ENCODE results near the gene WSB2.
"Not testable (repeated sequence)": the region's sequence is repeated elsewhere in the genome, so short reads cannot be mapped to it uniquely, and the experiment has no call there.

Gene WSB2

DNA sequence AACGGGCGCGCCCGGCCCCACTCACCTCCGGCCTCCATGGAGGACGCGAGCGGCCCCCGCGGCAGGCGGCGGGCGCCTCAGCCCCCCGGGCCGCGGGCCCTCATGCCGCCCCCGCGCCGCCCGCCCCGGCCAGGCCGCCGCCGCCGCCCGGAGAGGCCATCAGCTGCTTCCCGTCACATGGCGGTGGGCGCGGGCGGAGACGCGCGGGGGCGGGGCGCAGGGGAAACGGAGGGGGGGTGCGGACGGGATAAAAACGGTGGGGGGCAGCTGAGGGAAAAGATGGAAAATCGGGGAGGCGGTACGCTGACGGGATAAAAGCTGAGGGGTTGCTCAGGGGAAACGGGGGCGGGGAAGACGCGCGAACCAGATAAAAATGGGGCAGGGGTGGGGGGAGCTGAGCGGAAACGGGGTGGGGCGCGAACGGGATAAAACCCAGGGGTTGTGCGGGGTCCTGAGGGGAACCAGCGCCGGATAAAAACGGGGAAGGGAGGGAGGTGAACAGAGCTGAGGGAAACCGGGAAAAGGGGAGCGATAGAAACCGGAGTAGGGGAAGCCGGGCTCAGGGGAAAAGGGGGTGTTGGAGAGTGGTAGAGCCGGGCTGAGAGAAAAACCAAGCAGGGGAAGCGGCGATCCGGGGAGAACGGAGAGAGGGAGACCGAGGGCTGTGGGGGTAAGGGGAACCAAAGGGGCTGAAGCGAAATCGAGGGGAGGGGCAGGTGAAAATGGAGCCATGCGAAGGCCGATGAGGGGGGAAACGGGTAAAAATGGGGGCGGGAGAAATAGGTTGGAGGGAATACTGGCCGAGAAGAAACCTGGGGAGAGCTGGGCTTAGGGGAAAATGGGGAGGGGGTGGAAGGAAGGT, at the start of gene WSB2:
Gene WSB2, minus strand, starts transcription at position 169 of the 862 bp plus-strand sequence. Its CDS starts 131 bp downstream, at position 38.
- DNase-seq (ENCODE audit: low read depth in 2 of 2) = peak; percentile 45 to 70

DNA sequence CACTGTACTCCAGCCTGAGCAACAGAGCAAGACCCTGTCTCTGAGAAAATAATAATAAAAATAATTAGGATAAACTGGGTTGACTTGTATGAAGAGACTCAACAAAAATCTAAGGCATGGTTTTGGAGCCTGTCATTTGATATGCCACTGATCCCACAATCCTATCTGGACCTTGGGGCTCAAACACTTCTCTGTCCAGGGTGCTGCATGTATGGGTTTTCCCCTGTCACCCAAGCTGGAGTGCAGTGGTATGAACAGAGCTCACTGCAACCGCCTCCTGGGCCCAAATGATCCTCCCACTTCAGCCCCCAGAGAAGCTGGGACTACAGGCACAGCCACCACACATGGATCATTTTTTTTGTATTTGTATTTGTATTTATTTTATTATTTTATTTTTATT, 48.1 kb upstream of the WSB2 start:
- DNase-seq (ENCODE audit: low read depth in 2 of 2) = no peak

DNA sequence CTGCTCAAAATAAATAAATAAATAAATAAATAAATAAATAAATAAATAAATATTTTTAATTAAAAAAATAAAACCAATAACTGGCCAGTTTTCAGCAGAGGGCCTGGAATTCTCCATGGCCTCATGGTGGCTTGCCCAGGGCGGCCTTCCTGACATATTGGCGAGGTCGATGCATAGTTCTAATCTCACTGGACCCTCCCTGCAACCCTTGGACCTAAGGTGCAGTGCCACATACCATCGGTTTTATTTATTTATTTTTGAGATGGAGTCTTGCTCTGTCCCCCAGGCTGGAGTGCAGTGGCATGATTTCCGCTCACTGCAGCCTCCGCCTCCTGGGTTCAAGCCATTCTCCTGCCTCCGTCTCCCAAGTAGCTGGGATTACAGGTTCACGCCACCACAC, 46.7 kb upstream of the WSB2 start:
- no peak for DNase-seq (ENCODE audit: low read depth in 2 of 2)

DNA sequence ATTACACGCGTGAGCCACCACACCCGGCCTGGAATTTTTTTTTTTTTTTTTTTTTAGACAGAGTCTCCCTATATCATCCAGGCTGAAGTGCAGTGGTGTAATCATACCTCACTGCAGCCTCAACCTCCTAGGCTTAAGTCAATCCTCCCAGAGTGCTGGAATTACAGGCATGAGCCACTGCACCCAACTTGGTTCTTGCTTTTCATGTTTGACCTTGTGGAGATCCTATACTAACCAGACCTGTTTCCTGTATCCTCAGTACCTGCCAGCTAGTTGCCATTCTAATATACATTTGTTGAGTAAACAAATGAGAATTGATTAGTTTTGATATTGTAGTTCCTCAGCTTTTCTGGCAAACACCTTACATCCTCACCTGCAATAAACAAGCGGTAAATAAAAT, 46.0 kb upstream of the WSB2 start:
- no peak for DNase-seq (ENCODE audit: low read depth in 2 of 2)

DNA sequence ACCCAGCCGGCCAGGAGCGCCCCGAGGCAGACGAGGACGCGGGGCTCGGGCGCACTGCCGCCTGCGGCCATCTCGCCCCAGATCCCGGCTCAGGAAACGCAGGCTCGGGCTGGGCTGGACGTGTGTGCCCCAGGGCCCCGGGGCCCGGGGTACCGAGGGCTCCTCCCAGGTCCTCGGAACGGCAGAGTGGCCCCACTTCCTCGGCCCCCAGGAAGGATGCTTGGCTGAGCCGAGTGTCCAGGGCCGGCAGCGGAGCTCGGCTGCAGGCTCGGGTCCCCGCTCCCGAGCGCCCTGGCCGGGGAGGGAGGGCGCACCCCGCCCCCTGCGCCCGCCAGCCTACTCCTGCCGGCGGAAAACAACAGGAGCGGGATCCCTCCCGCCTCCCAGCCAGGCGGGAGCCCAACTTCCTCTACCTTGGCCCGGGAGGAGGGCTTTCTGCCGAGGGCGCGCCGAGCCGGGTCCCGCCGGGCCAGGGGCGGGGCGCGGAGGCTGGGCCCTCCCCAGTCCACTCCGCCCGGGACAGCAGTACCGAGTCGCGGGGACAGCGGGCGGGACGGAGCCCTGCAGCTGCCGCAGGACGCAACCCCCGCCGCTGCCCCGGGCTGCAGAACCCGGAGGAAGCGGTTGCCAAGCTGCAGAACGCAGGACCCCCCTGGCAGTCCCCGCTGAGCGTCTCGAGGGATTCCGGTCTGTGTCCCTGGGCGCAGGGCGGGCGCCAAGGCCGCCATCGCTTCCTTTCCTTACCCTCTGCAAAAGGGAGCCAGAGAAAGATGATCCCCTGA, 42.8 kb upstream of the WSB2 start, which contains the start of gene VSIG10:
Gene VSIG10, minus strand, starts transcription at position 411 of the 782 bp plus-strand sequence. Its CDS starts 340 bp downstream, at position 71.
- no peak for DNase-seq (ENCODE audit: low read depth in 2 of 2)

DNA sequence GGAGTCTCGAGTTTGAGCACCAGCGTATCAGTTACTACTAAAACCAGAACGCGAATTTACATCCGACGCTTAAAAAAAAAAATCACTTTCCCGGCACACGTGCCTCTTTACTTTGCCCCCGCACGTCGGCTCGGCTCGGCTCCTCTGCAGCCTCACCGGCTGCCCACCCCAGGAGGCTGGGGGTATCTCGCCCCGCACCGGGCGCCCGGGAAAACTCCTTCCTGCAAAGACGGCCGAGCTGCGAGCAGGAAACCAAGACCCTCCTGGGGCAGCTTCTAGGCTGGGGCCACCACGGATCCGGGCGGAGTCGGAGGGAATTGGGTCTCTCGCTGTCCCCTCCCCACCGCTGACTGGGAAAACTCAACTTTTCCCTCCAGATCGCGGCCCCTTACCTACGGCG, 42.2 kb upstream of the WSB2 start:
- DNase-seq (ENCODE audit: low read depth in 2 of 2) = no peak

DNA sequence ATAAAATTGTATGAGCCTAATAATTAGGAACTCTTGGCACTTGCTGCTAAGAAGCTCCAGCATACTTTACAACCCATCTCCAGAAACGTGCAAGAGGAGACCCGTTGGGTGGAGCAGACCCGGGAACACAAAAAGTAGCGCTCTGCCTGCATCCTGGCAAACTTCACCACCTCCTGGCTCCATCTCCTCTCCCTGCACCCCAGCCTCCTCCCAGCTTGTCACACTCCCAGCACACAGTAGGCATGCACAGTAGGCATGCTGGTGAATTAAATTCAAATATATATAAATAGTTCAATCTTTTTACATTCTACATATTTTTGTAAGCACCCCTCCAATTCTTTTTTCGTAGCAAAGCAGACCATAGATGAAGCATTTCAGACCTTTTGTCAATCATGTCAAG, 41.6 kb upstream of the WSB2 start:
- no peak for DNase-seq (ENCODE audit: low read depth in 2 of 2)

DNA sequence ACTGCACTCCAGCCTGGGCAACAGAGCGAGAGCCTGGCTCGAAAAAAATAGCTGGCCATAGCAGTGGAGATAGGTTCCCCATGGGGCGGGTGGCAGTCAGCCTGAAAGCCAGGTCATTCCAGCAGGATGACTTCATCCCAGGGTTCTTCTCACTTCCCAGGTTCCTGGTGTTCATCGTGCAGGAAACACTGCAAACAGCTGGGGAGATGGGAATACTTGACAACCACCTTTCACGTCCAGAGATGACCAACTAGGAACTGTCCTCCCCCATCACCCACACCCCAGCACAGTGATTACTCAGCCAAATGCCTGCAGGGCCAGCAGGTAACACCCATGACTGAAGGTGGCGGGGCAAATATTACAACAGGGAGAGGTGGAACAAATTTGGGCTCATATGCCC, 41.1 kb upstream of the WSB2 start:
- DNase-seq (ENCODE audit: low read depth in 2 of 2) = no peak

DNA sequence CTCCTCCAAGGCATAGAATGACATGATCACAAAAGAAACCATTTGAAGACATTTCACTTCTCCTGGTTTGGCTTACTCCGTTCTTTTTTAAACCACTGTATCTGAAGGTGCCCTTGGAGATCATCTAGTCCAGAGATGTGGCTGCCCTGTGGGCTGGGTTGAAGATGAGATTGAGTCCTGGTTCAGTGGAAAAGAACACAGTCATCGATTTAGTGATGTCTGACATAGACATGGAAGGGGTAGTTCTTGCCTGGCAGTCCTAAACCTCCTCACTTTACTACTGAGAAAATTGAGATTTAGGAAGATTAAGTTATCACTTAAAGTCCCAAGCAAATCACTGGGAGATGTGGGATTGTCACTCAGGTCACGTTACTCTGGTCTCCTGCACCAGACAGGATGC, 40.1 kb upstream of the WSB2 start:
- no peak for DNase-seq (ENCODE audit: low read depth in 2 of 2)

DNA sequence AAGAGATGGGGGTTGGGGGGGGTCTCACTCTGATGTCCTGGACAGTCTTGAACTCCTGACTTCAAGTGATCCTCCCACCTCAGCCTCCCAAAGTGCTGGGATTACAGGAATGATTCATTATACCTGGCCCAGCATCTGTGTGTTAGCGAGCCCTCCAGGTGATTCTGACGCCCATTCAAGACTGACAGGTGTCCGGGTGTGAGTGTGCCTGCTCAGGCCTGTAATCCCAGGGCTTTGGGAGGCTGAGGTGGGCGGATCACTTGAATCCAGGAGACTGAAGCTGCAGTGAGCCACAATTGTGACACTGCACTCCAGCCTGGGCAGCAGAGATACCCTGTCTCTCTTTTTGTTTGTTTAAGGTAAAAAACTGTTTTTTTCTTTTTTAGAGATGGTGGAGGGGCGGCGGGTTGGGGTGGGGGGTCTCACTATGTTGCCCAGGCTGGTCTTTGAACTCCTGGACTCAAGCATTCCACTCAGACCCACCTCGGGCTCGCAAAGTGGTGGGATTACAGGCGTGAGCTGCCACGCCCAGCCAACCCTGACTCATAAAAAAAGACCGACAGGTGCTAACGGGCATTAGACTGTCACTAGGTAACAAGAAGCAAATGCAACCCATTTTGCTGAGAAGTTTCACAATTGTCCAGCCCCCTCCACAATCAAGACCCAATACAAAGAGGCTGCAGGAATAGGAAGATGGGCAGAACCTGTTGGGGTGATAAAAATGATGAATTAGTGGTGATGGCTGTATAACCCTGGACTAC, 38.1 kb upstream of the WSB2 start:
- DNase-seq (ENCODE audit: low read depth in 2 of 2) = no peak

DNA sequence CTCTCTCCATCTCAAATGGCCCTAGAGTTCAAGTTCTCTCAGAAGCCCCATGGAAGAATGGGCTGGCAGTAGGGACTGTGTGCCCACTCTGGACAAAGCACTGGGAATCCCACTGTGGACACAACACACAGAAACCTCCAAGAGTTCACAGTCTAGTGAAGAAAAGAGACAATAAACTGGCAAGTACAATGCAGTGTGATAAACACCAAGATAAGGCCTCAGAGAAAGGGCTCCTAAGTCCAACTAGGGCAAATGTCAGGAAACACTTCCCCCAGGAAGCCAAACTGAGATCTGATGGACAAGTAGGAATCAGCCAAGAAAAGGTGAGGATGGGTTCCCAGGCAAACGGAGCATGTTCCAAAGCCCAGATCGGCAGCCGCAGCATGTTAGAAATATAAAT, 37.4 kb upstream of the WSB2 start:
- no peak for DNase-seq (ENCODE audit: low read depth in 2 of 2)

DNA sequence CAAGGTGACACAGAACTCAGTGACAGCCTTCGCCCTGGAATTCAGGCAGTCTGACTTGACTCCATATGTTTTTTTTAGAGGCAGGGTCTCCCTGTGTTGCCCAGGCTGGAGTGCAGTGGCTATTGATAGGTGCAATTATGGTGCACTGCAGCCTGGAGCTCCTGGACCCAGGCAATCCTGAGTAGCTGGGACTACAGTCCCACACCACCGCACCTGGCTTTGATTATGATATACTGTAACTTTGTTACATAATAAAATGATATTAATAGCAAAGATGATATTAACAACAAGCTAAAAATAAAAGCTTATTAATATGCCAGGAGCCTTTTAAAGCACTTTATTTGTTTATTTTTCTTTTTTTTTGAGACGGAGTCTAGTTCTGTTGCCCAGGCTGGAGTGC, 33.1 kb upstream of the WSB2 start:
- no peak for DNase-seq (ENCODE audit: low read depth in 2 of 2)

DNA sequence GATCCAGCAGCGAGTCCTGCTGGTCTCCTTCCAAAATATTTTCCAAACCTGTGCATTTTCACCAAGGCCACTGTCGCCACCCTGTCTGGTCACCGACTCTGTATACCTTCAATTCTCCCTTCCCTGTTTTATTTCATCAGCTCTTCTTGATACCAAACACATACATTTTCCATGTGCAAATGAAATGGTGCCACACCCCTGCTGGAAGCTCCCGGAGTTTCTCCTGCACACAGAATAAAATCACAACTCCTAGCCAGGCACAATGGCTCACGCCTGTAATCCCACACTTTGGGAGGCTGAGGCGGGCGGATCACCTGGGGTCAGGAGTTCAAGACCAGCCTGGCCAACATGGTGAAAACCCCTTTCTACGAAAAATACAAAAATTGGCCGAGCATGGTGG, 28.8 kb upstream of the WSB2 start:
- DNase-seq (ENCODE audit: low read depth in 2 of 2) = no peak

DNA sequence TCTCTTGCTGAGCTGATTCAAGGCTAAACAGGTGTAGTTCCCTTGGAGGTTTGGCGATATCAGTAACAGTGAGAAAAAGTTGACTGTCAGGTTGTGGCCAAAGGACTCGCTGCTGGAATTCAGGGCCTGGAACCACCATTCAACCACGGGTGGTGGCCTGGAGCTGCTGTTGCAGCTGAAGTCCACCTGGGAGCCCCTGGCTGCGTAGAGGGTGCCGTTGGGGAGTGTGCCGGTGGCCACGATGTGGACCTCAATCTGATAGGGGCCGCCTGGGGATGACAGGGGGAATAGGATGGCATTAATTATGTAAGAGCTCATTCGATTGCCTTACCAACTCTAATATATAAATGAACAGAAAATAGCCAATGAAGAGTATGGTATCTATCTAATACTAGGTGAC, 21.2 kb upstream of the WSB2 start:
- no peak for DNase-seq (ENCODE audit: low read depth in 2 of 2)

DNA sequence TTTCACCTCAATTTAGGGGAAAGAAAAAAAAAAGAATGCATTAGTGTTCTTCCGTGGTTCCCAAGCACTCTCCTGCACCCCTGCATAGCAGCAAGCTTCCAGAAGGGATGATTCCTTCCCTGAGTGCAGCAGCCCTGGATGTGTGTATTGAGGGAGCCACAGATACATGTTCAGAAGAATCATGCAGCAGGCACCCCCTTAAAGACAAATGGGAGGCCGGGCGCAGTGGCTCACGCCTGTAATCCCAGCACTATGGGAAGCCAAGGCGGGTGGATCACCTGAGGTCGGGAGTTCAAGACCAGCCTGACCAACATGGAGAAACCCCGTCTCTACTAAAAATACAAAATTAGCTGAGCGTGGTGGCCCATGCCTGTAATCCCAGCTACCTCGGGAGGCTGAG, 20.5 kb upstream of the WSB2 start:
- not testable (repeated sequence) for DNase-seq (ENCODE audit: low read depth in 2 of 2)

DNA sequence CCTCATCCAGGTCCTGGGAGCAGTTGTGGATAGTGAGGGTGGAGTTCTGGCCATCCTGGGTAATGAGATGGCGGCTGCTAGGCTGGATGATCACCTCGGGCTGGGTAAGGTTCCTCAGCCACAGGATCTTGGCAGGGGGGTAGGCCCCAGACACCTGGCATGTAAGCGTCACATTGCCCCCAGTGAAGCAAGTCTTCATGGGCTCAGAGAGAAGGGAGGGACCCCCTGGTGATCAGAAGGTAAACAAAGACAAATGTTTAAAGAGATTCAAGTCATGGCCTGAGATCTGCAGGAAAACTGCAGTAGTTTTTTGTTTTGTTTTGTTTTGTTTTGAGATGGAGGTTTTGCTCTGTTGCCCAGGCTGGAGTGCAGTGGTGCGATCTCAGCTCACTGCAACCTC, 12.8 kb upstream of the WSB2 start:
- DNase-seq (ENCODE audit: low read depth in 2 of 2) = no peak

DNA sequence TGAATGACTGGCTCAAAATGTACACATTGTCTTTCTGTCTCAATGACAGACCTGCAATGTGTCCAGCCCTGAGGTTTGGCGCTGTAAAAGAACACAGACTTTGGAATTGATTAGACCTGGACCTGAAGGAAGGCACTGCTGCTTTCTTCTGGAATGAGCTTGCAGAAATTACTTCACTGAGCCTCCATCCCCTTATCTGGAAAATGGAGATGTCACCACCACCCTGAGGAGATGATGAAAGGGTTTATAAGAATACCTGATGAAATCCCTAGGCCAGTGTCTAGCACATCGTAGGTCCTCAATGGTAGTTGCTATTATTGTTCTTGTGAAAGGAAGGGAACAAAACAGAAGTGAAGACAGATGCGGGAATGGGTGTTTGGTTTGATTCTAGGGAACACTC, 9.7 kb upstream of the WSB2 start:
- no peak for DNase-seq (ENCODE audit: low read depth in 2 of 2)

DNA sequence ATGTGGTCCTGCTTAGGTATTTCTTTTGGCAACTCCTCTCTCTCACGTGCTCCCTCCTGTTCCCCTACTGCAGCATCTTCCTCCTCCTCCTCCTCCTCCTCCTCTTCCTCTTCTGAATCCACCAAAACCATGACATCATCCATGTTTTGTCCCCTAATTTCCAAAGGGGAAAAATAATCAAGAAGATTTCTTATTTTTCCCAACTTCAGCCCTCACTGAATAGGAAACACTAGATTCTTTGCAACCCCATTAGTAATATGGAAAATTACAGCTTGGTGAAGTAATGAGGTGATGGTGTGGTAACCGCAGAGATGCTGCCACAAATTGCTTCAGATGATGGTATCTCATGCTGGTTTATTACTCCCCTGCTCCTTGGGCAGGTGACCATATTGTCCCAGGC, 7.5 kb upstream of the WSB2 start:
- DNase-seq (ENCODE audit: low read depth in 2 of 2) = no peak

DNA sequence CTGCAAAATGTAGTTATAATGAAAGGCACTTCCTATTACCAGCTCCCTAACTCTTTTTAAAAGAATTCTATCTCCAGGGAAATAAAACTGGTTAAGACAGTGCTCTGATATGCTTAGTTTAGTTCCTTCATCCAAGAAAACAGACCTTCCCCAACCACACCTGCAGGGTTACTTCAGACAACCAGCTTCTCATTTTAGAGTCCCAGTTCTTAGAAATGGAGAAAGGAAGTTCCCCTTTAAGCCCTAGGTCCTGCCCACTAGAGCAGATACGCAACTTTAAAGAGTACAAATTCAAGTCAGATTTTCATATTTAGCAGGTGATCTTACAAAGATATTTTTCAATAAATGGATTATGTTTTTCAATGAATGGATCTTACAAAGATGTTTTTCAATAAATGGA, 4.4 kb upstream of the WSB2 start:
- no peak for DNase-seq (ENCODE audit: low read depth in 2 of 2)

DNA sequence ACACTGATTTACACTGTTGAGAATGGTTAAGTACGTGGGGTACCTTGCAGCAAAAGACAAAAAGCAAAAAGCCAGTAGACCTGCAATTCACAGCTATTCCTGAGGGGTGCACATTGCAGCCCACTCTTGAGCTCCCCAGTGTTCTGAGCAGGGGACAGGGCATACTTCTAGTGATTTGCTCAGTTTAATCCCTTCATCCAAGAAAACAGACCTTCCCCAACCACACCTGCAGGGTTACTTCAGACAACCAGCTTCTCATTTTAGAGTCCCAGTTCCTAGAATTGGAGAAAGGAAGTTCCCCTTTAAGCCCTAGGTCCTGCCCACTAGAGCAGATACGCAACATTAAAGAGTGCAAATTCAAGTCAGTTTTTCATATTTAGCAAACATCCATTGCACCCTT, 3.6 kb upstream of the WSB2 start:
- DNase-seq (ENCODE audit: low read depth in 2 of 2) = no peak

DNA sequence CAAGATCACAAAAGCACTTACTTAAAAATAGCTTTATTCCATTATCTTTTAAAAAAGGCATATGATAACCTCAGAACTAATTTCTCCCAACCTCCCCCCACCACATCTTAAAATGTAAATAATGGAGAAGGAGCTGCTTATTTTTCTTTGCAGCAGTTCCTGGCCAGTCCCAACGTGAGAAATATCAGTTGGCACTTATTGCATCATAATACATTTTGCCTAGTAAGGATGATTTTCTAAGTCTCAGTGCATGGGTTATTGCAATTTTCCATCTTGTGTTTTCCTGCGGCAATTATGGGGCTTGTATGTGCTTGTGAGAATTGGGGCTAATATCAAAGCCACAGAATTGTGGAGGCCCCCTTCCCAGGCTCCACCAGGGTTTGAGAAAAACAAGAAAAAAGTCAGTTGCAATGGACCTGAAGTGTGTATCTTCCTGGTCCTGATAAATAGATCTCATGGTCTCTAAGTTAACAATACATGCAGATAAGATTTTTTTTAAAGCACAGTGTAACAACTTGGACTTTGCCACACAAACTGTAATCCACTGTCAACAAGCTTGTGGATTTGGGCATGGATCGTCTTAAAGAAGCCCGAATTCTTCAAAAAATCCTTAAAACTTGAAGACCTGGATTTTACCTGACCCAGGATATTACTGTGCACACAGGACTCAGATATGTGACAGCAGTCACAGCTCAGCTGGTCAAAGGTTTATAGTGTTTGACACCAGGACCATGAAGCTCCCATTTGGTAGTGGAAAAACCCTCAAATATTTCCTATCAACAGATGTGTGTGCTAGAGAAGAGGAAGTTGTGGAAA, 2.8 kb upstream of the WSB2 start:
- no peak for DNase-seq (ENCODE audit: low read depth in 2 of 2)

Data from stimulated activated CD8-positive, alpha-beta memory T cell treated with anti-CD3 and anti-CD28 coated beads, Interleukin-7, amount 100 ng/mL, for 4 hours (primary cell).